ENCODE results near the gene UMPS. TPM values are rescaled to one million over a fixed set of nuclear protein-coding genes. Genes with fewer than 3 reads are reported as not detected.
A peak's percentile ranks its signal among the peaks of the same experiment; 100 is the strongest.

UMPS gene
- 39.7 to 45.4 TPM (median 42.0 TPM) in 3 replicates for total RNA-seq (2021)
- Bru-seq, nascent RNA: percentile 92 among the genes with signal in this experiment
- long read RNA-seq, experiment 1, full-length matches to known transcripts: 157 of 179 reads
- long read RNA-seq, experiment 1, partial matches to known transcripts: 12 of 179 reads
- long read RNA-seq, experiment 1, other reads (novel, unspliced or antisense): 10 of 179 reads
- long read RNA-seq, experiment 2, full-length matches to known transcripts: 36 of 57 reads
- long read RNA-seq, experiment 2, partial matches to known transcripts: 6 of 57 reads
- long read RNA-seq, experiment 2, other reads (novel, unspliced or antisense): 15 of 57 reads
- long read RNA-seq, experiment 3, full-length matches to known transcripts: 289 of 339 reads
- long read RNA-seq, experiment 3, partial matches to known transcripts: 43 of 339 reads
- long read RNA-seq, experiment 3, other reads (novel, unspliced or antisense): 7 of 339 reads

DNA sequence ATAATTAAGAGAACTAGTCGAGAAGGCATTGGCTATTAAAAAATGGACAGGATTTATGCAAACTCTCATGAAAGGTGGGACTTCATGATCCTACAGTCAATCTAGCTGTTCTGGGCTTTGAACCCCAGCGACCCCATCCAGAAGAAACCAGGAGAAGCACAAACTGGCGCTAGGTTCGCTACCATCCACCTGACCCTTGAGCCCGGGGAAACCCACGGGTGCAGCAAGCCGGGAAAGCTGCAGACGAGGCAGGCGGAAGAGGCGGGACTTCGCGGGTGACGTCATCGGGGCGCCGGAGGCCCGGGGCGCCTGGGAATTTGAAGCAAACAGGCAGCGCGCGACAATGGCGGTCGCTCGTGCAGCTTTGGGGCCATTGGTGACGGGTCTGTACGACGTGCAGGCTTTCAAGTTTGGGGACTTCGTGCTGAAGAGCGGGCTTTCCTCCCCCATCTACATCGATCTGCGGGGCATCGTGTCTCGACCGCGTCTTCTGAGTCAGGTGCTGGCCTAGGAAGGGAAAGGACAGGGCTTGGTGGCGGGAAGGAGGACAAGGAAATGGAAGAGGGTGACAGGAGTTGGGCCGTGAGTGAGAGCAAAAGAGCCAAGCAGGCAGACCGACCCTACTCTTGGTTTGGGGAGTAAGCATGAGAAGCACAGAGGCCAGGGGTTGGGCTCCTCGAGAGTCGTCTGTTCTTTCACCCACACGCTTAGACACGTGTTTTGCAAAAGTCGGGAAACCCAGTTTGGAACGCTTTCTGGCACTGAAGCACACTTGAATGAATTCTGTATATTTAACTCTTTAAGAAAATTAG lies at the start of gene UMPS:
UMPS (plus strand) TSS at position 324 of the 812 bp plus-strand sequence; CDS start at position 344, 20 bp downstream.
- Mint-ChIP-seq H3K4me3 (peak within 1 kb of the TSS; percentile 99), H3K36me3 (peaks cover 16% of the 10 kb centered on the region), H3K27ac (peak within 1 kb of the TSS; percentile 98), H3K4me1 (peaks cover 23% of the 10 kb centered on the region), H3K9me3 (no peaks in the 10 kb centered on the region), H3K27me3 (ENCODE audit: low read depth) (peaks cover 26% of the 10 kb centered on the region)
- DNase-seq (ENCODE audit: low spot score): peak; percentile 84
- ChIA-PET CTCF (interaction anchor here (0.7 to 2.2 kb wide), 3 partner anchors 20 to 171 kb away, joined by 4 to 8 read pairs (median 4); no protein-coding TSS in a partner anchor), POLR2A (no interaction called here)
- peak; percentile 96 for ATAC-seq
- TF ChIP-seq, protein P1, sequence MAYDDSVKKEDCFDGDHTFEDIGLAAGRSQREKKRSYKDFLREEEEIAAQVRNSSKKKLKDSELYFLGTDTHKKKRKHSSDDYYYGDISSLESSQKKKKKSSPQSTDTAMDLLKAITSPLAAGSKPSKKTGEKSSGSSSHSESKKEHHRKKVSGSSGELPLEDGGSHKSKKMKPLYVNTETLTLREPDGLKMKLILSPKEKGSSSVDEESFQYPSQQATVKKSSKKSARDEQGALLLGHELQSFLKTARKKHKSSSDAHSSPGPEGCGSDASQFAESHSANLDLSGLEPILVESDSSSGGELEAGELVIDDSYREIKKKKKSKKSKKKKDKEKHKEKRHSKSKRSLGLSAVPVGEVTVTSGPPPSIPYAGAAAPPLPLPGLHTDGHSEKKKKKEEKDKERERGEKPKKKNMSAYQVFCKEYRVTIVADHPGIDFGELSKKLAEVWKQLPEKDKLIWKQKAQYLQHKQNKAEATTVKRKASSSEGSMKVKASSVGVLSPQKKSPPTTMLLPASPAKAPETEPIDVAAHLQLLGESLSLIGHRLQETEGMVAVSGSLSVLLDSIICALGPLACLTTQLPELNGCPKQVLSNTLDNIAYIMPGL (CRISPR knock-in tag; IDR thresholded peaks at IDR 0.05): 0 out of 2 replicates have a peak, but pooled peaks have one; percentile 46
- TF ChIP-seq KAT7 (CRISPR knock-in tag; IDR thresholded peaks at IDR 0.05; ENCODE audit: borderline replicate concordance) (peak; percentile 84; the same call in 1 of the 2 replicates), ZBTB21 (CRISPR knock-in tag; IDR thresholded peaks at IDR 0.05; ENCODE audit: borderline replicate concordance) (peak; percentile 73; the same call in 1 of the 2 replicates), MYBL2 (CRISPR knock-in tag; IDR thresholded peaks at IDR 0.05) (peak; percentile 79), ZMAT4 (CRISPR knock-in tag; IDR thresholded peaks at IDR 0.05) (no peak), NFE2L1 (CRISPR knock-in tag; IDR thresholded peaks at IDR 0.05) (peak; percentile 50; the same call in 1 of the 2 replicates), CREB1 (CRISPR knock-in tag; IDR thresholded peaks at IDR 0.05) (peak; percentile 84; the same call in 1 of the 2 replicates), ATF6 (CRISPR knock-in tag; IDR thresholded peaks at IDR 0.05) (no peak), CTCF (IDR thresholded peaks at IDR 0.05) (no peak), ZNF232 (CRISPR knock-in tag; IDR thresholded peaks at IDR 0.05) (peak; percentile 57; the same call in 1 of the 2 replicates), FOXP1 (CRISPR knock-in tag; IDR thresholded peaks at IDR 0.05; ENCODE audit: borderline replicate concordance) (peak; percentile 33; the same call in 1 of the 2 replicates), ZNF281 (CRISPR knock-in tag; IDR thresholded peaks at IDR 0.05) (no peak), ZNF512 (CRISPR knock-in tag; IDR thresholded peaks at IDR 0.05; ENCODE audit: borderline replicate concordance) (no peak), CREM (CRISPR knock-in tag; IDR thresholded peaks at IDR 0.05) (peak; percentile 96), FOXK1 (CRISPR knock-in tag; IDR thresholded peaks at IDR 0.05) (peak; percentile 95), ETV6 (CRISPR knock-in tag; IDR thresholded peaks at IDR 0.05) (peak; percentile 77), ZNF317 (CRISPR knock-in tag; IDR thresholded peaks at IDR 0.05; ENCODE audit: borderline replicate concordance, low read depth) (no peak), SP1 (CRISPR knock-in tag; conservative IDR thresholded peaks at IDR 0.05) (peak; percentile 97), ZBTB43 (CRISPR knock-in tag; IDR thresholded peaks at IDR 0.05) (peak; percentile 19; the same call in 1 of the 2 replicates)
- TF ChIP-seq, protein P2, sequence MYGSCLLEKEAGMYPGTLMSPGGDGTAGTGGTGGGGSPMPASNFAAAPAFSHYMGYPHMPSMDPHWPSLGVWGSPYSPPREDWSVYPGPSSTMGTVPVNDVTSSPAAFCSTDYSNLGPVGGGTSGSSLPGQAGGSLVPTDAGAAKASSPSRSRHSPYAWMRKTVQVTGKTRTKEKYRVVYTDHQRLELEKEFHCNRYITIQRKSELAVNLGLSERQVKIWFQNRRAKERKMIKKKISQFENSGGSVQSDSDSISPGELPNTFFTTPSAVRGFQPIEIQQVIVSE (CRISPR knock-in tag; IDR thresholded peaks at IDR 0.05; ENCODE audit: borderline replicate concordance): no peak
- TF ChIP-seq, protein P3, sequence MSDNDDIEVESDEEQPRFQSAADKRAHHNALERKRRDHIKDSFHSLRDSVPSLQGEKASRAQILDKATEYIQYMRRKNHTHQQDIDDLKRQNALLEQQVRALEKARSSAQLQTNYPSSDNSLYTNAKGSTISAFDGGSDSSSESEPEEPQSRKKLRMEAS (CRISPR knock-in tag; IDR thresholded peaks at IDR 0.05): peak; percentile 88

All from WTC11 (cell line).